Measurements from ENCODE around the gene GATD1.
A peak's percentile ranks its signal among the peaks of the same experiment; 100 is the strongest.

GATD1 gene

GRCh38 chr11:773830-774229, 3.5 kb downstream of the GATD1 start:
- Histone ChIP-seq H3K27ac (ENCODE audit: low read length) (no peak overlapping the region), H3K9me3 (replicated peaks; ENCODE audit: insufficient read depth, low read length) (no peaks in the 10 kb centered on the region), H4K20me1 (ENCODE audit: insufficient read depth, low read length) (no peaks in the 10 kb centered on the region; the same call in 1 of the 2 replicates), H3K9ac (ENCODE audit: low read length) (no peak overlapping the region), H3K4me2 (ENCODE audit: low read depth, low read length) (no peak overlapping the region), H3K4me1 (ENCODE audit: low read length) (peaks cover 3% of the 10 kb centered on the region; the same call in 1 of the 2 replicates), H3K27me3 (replicated peaks; ENCODE audit: insufficient read depth, low read length) (no peaks in the 10 kb centered on the region), H3K79me2 (ENCODE audit: low read length) (peaks cover 73% of the 10 kb centered on the region), H3K4me3 (ENCODE audit: low read length) (no peak overlapping the region), H3F3A (ENCODE audit: insufficient read depth, low read length) (no peaks in the 10 kb centered on the region), H3K36me3 (replicated peaks; ENCODE audit: insufficient read depth, low read length) (peaks cover 9% of the 10 kb centered on the region), H2AFZ (ENCODE audit: low read length) (no peak overlapping the region), H3K9me2 (replicated peaks; ENCODE audit: insufficient read depth, low read length) (no peaks in the 10 kb centered on the region)
- DNase-seq = no peak
- no peak for TF ChIP-seq EZH2phosphoT487 (IDR thresholded peaks at IDR 0.05; ENCODE audit: low read length)
- no peak for TF ChIP-seq EZH2 (optimal IDR thresholded peaks at IDR 0.05; ENCODE audit: low read depth, low read length)
- no peak for TF ChIP-seq CTCF (IDR thresholded peaks at IDR 0.05; ENCODE audit: low read length)

- Histone ChIP-seq H3K9me2 (replicated peaks; ENCODE audit: insufficient read depth, low read length) (no peaks in the 10 kb centered on the region), H3K4me1 (ENCODE audit: low read length) (peaks cover 3% of the 10 kb centered on the region; the same call in 1 of the 2 replicates), H4K20me1 (ENCODE audit: insufficient read depth, low read length) (no peaks in the 10 kb centered on the region; the same call in 1 of the 2 replicates), H3K27me3 (replicated peaks; ENCODE audit: insufficient read depth, low read length) (no peaks in the 10 kb centered on the region), H3K79me2 (ENCODE audit: low read length) (peaks cover 70% of the 10 kb centered on the region), H3K36me3 (replicated peaks; ENCODE audit: insufficient read depth, low read length) (peaks cover 9% of the 10 kb centered on the region), H2AFZ (ENCODE audit: low read length) (no peak overlapping the region), H3K9ac (ENCODE audit: low read length) (no peak overlapping the region), H3K4me3 (ENCODE audit: low read length) (no peak overlapping the region), H3F3A (ENCODE audit: insufficient read depth, low read length) (no peaks in the 10 kb centered on the region), H3K27ac (ENCODE audit: low read length) (no peak overlapping the region), H3K4me2 (ENCODE audit: low read depth, low read length) (no peak overlapping the region), H3K9me3 (replicated peaks; ENCODE audit: insufficient read depth, low read length) (no peaks in the 10 kb centered on the region)
- DNase-seq = peak; percentile 5
- TF ChIP-seq EZH2 (optimal IDR thresholded peaks at IDR 0.05; ENCODE audit: low read depth, low read length) (no peak), CTCF (IDR thresholded peaks at IDR 0.05; ENCODE audit: low read length) (no peak), EZH2phosphoT487 (IDR thresholded peaks at IDR 0.05; ENCODE audit: low read length) (no peak)
Measured at GRCh38 chr11:773425-773824, 3.9 kb downstream of the GATD1 start.

DNA sequence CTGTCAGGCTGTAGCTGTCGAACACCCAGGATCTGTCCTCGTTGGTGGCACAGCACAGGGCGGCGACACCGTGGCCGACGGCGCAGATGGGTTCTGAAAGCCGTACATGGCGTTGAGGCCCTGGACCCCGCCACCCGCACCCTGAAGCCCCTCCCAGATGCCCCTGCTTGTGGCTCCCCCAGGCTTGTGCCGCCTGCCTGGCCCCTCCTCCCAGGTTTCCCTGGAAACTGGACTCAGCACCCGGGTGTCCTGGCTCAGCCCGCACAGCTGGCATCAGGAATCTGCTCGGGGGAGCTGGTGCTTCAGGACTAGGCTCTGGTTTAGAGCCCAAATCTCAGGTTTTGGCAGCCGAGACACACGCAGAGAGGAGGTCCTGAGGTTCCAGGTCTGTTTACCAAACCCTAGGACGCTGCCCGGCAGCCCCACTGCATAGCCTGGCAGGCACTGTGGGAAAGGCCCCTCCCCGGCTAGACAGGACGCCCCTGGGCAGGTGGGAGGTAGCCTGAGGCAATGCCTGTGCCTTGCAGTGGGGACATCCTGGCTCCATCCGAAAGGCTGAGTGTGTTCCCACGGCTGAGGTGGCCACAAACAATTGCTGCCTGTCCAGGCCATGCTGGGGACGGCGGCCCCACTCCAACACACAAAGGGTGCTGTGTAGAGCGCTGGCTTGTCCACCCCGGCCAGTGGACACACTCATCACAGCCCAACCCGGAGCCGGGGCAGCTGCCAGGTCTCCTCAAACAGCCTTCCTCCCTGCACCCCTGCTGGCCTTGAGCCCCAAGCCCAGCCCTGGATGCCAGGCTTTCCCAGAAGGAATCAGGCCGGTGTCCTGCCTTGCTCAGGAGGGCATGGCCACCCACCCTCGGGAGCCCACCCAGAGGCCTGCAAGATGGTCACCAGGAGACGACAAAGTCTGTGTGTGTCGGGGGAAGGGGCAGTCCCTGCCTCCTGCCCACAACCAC, 4.6 kb downstream of the GATD1 start:
- H3K9ac ChIP-seq (ENCODE audit: low read length) = no peak overlapping the region
- H3K27me3 ChIP-seq (replicated peaks; ENCODE audit: insufficient read depth, low read length) = no peaks in the 10 kb centered on the region
- H3K4me3 ChIP-seq (ENCODE audit: low read length) = no peak overlapping the region
- H3K27ac ChIP-seq (ENCODE audit: low read length) = no peak overlapping the region
- no peak overlapping the region for H3K4me2 ChIP-seq (ENCODE audit: low read depth, low read length)
- no peaks in the 10 kb centered on the region for H3K9me2 ChIP-seq (replicated peaks; ENCODE audit: insufficient read depth, low read length)
- no peak for TF ChIP-seq EZH2 (optimal IDR thresholded peaks at IDR 0.05; ENCODE audit: low read depth, low read length)
- no peak for TF ChIP-seq CTCF (IDR thresholded peaks at IDR 0.05; ENCODE audit: low read length)
- no peak for TF ChIP-seq EZH2phosphoT487 (IDR thresholded peaks at IDR 0.05; ENCODE audit: low read length)
- H3K79me2 ChIP-seq (ENCODE audit: low read length) = peaks cover 63% of the 10 kb centered on the region
- H3K36me3 ChIP-seq (replicated peaks; ENCODE audit: insufficient read depth, low read length) = peaks cover 9% of the 10 kb centered on the region
- H3F3A ChIP-seq (ENCODE audit: insufficient read depth, low read length) = no peaks in the 10 kb centered on the region
- H4K20me1 ChIP-seq (ENCODE audit: insufficient read depth, low read length) = no peaks in the 10 kb centered on the region; the same call in 1 of the 2 replicates
- DNase-seq = no peak
- H3K4me1 ChIP-seq (ENCODE audit: low read length) = no peaks in the 10 kb centered on the region
- H2AFZ ChIP-seq (ENCODE audit: low read length) = no peak overlapping the region
- H3K9me3 ChIP-seq (replicated peaks; ENCODE audit: insufficient read depth, low read length) = no peaks in the 10 kb centered on the region

Data from MM.1S (cell line).